HepG2 (cell line): ENCODE results near the gene TBCCD1. TPM values are rescaled to one million over a fixed set of nuclear protein-coding genes. Genes with fewer than 3 reads are reported as not detected.

Source experiments
- ARID2 ChIP-seq: sonication (generic); formaldehyde crosslinking; IDR thresholded peaks from 2 replicates; pipeline ENCODE4 v1.8.1; 2022; ENCODE audit warnings: mild to moderate bottlenecking, missing genetic modification reagents, borderline replicate concordance
- GATAD2A ChIP-seq: IDR thresholded peaks from 2 replicates; pipeline ENCODE4 v1.6.1; 2016
- NKX3-1 ChIP-seq: sonication (generic); formaldehyde crosslinking; IDR thresholded peaks from 2 replicates; pipeline ENCODE4 v1.5.0; 2020; ENCODE audit warnings: missing genetic modification reagents
- PAF1 ChIP-seq: IDR thresholded peaks from 2 replicates; pipeline ENCODE4 v1.6.1; 2016; ENCODE audit warnings: missing genetic modification reagents, missing compliant biosample characterization
- POLR2AphosphoS5 ChIP-seq: IDR thresholded peaks from 2 replicates; pipeline ENCODE4 v1.6.1; 2012; ENCODE audit warnings: low read depth, low read length
- POLR2G ChIP-seq: fragments of 200-400 bp; formaldehyde crosslinking; IDR thresholded peaks from 2 replicates; pipeline ENCODE4 v1.6.1; 2018; ENCODE audit warnings: mild to moderate bottlenecking, low read depth, low read length, moderate library complexity
- RAD51 ChIP-seq: fragments of 450-650 bp; IDR thresholded peaks from 2 replicates; pipeline ENCODE4 v1.6.1; 2016; ENCODE audit warnings: borderline replicate concordance
- SP5 ChIP-seq: IDR thresholded peaks from 2 replicates; pipeline ENCODE4 v1.6.1; 2016; ENCODE audit warnings: low read depth, borderline replicate concordance
- ZFX ChIP-seq: sonication (generic); formaldehyde crosslinking; IDR thresholded peaks from 2 replicates; pipeline ENCODE4 v1.4.0; 2020; ENCODE audit warnings: mild to moderate bottlenecking, low read depth, missing genetic modification reagents, moderate library complexity
- ZNF136 ChIP-seq: sonication (generic); formaldehyde crosslinking; IDR thresholded peaks from 2 replicates; pipeline ENCODE4 v1.8.1; 2022; ENCODE audit warnings: low read depth, mild to moderate bottlenecking, moderate library complexity, missing genetic modification reagents
- ZNF776 ChIP-seq: sonication (generic); formaldehyde crosslinking; IDR thresholded peaks from 2 replicates; pipeline ENCODE4 v1.4.0; 2020; ENCODE audit warnings: mild to moderate bottlenecking, missing genetic modification reagents
- ZNF816 ChIP-seq: sonication (generic); formaldehyde crosslinking; IDR thresholded peaks from 2 replicates; pipeline ENCODE4 v1.8.0; 2022; ENCODE audit warnings: missing genetic modification reagents, mild to moderate bottlenecking, borderline replicate concordance
- polyA plus RNA-seq, 8 experiments: library from polyadenylated mRNA; depleted of rRNA in 3 of 8; stranded (reverse) in 7 of 8; unstranded in 1 of 8; fragments of >200 nt; fragmentation: Illumina TruSeq in 4 of 8; extraction: Trizol in 4 of 8; gene quantifications; 2 replicates each; pipeline versions ENCODE4 v1.2.1 to v1.2.3, GENCODE V29; 2011 to 2016; ENCODE audit warnings: low read depth in 4 of 8, missing spikeins in 1 of 8, mixed read lengths in 1 of 8; ENCODE audit not compliant: insufficient read depth in 1 of 8
- total RNA-seq, 5 experiments: library from RNA; depleted of rRNA; stranded (reverse); fragments of >200 nt; fragmentation: Illumina TruSeq; extraction: Trizol; gene quantifications; 2 replicates each; pipeline ENCODE4 v1.2.3, GENCODE V29; 2016; ENCODE audit warnings: low read depth in 1 of 5
- TF ChIP-seq, protein P1 (sequence below): sonication (generic); formaldehyde crosslinking; IDR thresholded peaks from 2 replicates; pipeline ENCODE4 v1.9.0; 2021; ENCODE audit warnings: missing genetic modification reagents, borderline replicate concordance
- TF ChIP-seq, protein P2 (sequence below): sonication (generic); formaldehyde crosslinking; IDR thresholded peaks from 2 replicates; pipeline ENCODE4 v1.4.0; 2020; ENCODE audit warnings: missing genetic modification reagents, borderline replicate concordance

TBCCD1 gene
- total and polyA plus RNA-seq, 2 of the 13 experiments (the other 11 are each of a cell fraction or from before 2014, with no cell fraction given): 13.6 to 16.2 TPM

- TF ChIP-seq ZFX (0 out of 2 replicates have a peak, but pooled peaks have one; percentile 1), ZNF776 (CRISPR knock-in tag) (no peak), ARID2 (0 out of 2 replicates have a peak, but pooled peaks have one; percentile 31), POLR2G (peak; percentile 7; the same call in 1 of the 2 replicates), RAD51 (no peak), NKX3-1 (CRISPR knock-in tag) (0 out of 2 replicates have a peak, but pooled peaks have one; percentile 4), GATAD2A (CRISPR knock-in tag) (0 out of 2 replicates have a peak, but pooled peaks have one; percentile 9), ZNF136 (0 out of 2 replicates have a peak, but pooled peaks have one; percentile 1), ZNF816 (CRISPR knock-in tag) (peak; percentile 58; the same call in 1 of the 2 replicates), POLR2AphosphoS5 (peak; percentile 58), PAF1 (peak; percentile 59; the same call in 1 of the 2 replicates), SP5 (CRISPR knock-in tag) (no peak)
- TF ChIP-seq, protein P1, sequence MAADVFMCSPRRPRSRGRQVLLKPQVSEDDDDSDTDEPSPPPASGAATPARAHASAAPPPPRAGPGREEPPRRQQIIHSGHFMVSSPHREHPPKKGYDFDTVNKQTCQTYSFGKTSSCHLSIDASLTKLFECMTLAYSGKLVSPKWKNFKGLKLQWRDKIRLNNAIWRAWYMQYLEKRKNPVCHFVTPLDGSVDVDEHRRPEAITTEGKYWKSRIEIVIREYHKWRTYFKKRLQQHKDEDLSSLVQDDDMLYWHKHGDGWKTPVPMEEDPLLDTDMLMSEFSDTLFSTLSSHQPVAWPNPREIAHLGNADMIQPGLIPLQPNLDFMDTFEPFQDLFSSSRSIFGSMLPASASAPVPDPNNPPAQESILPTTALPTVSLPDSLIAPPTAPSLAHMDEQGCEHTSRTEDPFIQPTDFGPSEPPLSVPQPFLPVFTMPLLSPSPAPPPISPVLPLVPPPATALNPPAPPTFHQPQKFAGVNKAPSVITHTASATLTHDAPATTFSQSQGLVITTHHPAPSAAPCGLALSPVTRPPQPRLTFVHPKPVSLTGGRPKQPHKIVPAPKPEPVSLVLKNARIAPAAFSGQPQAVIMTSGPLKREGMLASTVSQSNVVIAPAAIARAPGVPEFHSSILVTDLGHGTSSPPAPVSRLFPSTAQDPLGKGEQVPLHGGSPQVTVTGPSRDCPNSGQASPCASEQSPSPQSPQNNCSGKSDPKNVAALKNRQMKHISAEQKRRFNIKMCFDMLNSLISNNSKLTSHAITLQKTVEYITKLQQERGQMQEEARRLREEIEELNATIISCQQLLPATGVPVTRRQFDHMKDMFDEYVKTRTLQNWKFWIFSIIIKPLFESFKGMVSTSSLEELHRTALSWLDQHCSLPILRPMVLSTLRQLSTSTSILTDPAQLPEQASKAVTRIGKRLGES (CRISPR knock-in tag): 0 out of 2 replicates have a peak, but pooled peaks have one; percentile 18
- TF ChIP-seq, protein P2, sequence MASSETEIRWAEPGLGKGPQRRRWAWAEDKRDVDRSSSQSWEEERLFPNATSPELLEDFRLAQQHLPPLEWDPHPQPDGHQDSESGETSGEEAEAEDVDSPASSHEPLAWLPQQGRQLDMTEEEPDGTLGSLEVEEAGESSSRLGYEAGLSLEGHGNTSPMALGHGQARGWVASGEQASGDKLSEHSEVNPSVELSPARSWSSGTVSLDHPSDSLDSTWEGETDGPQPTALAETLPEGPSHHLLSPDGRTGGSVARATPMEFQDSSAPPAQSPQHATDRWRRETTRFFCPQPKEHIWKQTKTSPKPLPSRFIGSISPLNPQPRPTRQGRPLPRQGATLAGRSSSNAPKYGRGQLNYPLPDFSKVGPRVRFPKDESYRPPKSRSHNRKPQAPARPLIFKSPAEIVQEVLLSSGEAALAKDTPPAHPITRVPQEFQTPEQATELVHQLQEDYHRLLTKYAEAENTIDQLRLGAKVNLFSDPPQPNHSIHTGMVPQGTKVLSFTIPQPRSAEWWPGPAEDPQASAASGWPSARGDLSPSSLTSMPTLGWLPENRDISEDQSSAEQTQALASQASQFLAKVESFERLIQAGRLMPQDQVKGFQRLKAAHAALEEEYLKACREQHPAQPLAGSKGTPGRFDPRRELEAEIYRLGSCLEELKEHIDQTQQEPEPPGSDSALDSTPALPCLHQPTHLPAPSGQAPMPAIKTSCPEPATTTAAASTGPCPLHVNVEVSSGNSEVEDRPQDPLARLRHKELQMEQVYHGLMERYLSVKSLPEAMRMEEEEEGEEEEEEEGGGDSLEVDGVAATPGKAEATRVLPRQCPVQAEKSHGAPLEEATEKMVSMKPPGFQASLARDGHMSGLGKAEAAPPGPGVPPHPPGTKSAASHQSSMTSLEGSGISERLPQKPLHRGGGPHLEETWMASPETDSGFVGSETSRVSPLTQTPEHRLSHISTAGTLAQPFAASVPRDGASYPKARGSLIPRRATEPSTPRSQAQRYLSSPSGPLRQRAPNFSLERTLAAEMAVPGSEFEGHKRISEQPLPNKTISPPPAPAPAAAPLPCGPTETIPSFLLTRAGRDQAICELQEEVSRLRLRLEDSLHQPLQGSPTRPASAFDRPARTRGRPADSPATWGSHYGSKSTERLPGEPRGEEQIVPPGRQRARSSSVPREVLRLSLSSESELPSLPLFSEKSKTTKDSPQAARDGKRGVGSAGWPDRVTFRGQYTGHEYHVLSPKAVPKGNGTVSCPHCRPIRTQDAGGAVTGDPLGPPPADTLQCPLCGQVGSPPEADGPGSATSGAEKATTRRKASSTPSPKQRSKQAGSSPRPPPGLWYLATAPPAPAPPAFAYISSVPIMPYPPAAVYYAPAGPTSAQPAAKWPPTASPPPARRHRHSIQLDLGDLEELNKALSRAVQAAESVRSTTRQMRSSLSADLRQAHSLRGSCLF (CRISPR knock-in tag): no peak
These were observed 49.1 kb upstream of the TBCCD1 start (continued) for GRCh38 chr3:186616299-186616617.
